Jurkat, Clone E6-1 (cell line): Measurements from ENCODE around the gene NEK10.

Source experiments
- DNase-seq: peaks from one replicate; pipeline ENCODE4 v3.0.0-alpha.2; 2011; ENCODE audit warnings: low read depth, low spot score
- H3K4me3 ChIP-seq: 2 replicates; pipeline ENCODE4 v1.5.1; 2011; ENCODE audit warnings: mild to moderate bottlenecking, low read length, control low read depth, moderate library complexity

The NEK10 gene

DNA sequence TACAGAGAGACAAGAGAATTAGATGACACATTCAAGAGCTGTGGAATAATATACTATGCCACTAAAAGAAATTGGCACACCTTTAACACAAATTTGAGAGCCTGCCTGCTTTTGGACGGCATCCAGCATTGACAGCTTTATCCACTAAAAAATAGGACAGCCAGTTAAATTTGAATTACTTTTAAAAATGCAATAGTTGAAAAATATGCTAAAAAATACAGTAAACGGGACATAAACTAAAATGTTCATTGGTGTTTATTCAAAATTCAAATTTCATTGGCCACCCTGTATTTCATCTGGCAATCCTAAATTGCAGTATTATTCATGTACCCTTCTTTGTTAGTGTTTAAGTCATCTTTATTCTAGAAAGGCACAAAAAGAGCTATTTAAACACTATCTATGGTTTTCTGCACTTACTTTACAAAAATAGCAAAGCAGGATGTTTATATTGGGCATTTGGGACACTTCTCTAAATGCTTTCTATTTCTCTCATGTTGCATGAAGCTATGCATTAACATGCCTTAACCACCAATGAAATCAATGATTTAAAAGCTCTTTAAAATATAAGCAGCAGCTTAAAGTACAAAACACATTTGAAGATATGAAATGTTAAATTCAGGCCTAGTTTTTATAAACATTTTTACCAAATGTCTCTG, 160.1 kb downstream of the NEK10 start:
- H3K4me3 ChIP-seq: no peak overlapping the region
- DNase-seq: no peak

DNA sequence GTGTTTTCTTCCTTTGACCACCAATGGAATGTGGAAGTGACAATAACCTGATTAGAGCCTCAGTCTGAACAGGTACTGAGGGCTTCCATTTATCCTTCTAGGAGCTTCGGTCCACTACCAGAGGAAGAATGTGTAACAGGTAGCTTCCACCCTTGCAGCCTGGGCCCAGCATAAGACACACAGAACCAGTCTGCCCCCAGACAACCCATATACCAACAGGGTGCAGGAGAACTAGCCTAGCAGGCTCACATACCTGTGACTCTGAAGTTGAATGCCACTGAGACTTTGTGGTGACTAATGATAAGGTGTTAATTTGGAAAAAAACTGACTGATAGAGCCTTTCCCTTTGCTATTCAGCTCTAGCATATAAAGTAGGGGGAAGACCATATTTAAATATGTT, 166.2 kb downstream of the NEK10 start:
- DNase-seq: no peak
- H3K4me3 ChIP-seq: no peak overlapping the region

GRCh38 chr3:27201492-27201891, 167.7 kb downstream of the NEK10 start:
- DNase-seq: no peak
- no peak overlapping the region for H3K4me3 ChIP-seq

DNA sequence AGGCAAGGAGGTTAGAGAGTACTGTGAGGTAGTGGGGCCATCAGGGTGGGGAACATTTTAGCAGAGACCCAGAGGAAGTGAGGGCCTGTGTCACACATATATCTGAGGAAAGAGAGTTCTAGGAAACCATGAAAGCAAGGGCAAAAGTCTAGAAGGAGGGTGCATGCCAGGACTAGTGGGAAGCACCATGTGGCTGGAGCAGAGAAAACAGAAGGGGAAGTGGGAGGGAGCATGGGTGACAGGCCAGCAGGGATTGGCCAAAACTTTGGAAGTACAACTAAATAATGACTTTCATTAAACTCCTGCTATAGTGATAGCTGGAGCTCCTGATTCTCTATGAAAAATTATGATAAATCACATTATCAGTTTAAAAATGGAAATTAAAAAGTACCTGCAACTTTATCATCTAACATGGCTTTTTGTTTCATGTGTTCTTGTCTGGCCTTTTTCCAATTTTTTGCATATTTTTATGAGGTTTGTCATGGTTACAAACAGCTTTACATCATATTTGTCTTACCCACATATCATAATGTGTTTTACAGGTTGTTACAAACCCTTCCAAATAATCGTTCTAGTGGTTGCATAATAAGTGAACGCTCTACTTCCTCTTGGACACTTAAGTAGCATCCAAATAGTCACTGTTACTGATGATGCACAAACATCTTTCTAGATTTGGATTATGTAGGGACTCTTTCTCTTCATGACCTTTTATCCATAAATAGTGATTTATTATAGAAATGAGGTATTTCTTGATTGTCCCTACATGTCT, 168.3 kb downstream of the NEK10 start:
- DNase-seq: no peak
- H3K4me3 ChIP-seq: no peak overlapping the region

DNA sequence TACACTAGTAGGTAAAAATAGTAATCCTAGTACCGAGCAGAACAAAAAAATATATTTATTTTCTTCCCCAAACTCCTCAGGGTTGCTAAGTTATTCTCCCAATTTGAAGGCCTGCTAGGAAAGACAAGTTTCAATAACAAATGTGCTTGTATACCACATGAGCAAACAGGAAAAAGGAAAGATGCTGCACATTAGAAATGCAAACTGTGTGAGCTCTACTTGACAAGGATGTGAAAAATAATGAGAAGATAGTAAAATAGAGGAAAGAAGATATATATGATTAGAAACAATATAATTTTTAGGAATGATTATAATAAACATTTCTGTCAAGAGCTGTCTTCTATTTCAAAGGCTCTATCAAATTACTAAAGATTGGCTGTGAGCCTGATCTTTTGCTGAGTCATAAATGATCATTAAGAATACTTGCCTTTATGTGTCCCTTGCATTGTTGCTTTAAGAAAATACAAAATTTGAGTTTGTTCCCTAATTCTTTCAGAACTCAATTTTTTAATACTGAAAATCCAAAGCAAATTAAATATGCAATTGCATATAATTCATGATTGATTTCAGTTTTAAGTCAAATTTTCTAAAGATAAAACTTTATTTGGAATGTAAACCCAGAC, 174.2 kb downstream of the NEK10 start:
- no peak overlapping the region for H3K4me3 ChIP-seq

GRCh38 chr3:27193056-27193455, 176.1 kb downstream of the NEK10 start:
- H3K4me3 ChIP-seq: no peak overlapping the region
- DNase-seq: no peak

More for the DNA sequence above, 174.2 kb downstream of the NEK10 start:
- DNase-seq: no peak

- no peak overlapping the region for H3K4me3 ChIP-seq
- no peak for DNase-seq
Measured at GRCh38 chr3:27186013-27186412, 183.2 kb downstream of the NEK10 start.

DNA sequence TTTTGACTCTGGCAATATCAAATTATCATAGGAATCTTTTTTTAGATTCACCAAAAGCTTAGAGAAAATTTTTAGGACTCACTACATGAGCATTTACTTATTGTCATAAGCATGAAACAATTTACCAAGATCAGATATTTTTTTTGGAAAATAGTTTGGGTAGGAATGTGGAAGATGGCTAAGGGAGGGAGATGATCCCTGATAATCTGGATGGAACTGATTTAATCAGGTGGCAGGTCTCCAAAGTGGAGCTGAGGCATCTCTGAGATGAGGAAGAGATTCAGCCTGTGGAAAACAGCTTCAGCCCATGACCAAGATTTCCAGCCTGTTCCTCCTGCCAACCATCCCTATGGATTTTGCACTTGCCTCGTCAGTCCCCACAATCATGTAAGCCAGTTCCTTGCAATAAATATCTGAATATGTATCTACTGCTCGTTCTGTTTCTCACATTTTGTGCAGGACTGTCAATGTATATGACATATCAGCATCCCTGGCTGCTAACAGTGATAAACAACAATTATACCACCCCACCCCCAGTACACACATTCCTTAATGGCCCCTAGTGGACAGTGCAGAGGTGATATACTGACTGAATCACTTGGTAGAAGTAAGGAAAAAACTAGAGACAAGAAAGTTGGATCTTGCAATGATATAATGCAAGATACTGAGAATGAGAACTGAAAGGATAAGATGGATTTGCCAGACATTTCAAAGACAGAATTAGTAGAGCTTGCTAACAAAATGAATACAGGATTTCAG, 183.8 kb downstream of the NEK10 start:
- DNase-seq: no peak
- no peak overlapping the region for H3K4me3 ChIP-seq

- DNase-seq: no peak
- H3K4me3 ChIP-seq: no peak overlapping the region
Measured at GRCh38 chr3:27184261-27184660, 184.9 kb downstream of the NEK10 start.

DNA sequence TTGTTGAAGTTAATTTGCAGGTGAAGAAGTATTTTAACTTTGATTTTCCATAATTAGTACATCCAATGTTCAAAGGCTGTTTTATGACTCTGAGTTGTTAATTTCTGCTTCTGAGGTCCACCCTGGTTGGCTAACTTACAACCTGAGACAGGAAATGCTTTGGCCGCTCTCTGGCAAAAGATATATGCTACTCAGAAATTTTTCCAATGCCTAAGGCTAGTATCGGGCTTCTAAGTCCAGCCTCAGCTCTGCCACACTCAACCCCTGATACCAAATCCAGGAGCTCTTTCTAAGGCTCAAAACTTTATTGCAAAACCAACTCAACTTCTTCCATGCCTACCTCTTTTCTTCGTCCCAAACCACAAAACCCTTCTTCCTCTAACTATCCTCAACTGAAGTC, 192.9 kb downstream of the NEK10 start:
- DNase-seq: no peak
- no peak overlapping the region for H3K4me3 ChIP-seq

- H3K4me3 ChIP-seq: no peak overlapping the region
- DNase-seq: no peak
Measured at GRCh38 chr3:27174530-27174929, 194.7 kb downstream of the NEK10 start.

DNA sequence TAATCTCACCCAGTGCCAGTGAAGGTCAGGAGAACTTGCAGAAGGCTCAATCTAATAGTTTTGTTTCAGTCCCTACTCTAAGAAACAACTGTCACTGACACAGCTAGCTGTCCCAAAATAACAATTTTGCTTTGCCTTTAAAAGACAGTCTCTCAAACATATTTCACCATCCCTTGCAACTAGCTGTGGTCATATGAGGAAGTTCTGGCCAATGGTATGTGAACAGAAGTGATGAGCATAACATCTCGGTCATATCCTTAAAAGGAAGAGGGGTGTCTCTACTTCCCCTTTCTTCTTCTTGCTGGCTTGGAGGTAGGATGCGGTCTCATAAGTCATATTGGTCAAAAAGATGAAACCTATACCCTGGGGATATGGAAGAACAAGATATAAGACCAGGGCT, 198.1 kb downstream of the NEK10 start:
- DNase-seq: no peak
- H3K4me3 ChIP-seq: no peak overlapping the region

DNA sequence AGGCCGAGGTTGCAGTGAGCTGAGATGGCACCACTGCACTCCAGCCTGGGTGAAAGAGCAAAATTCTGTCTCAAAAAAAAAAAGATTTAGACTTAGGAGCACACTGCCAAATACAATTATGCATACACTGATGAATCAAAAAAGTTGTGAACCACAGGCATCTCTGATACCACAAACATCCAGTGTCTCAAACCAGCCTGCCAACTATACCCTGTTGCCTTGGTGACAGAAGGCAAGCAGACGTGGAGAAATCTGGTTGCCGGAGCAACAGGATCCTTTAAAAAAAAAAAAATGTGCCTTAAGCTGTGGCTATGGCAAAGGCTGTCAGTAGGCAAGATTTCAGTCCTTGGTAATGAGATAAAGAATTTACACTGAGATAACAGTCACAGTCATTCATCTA, 202.3 kb downstream of the NEK10 start:
- H3K4me3 ChIP-seq: no peak overlapping the region
- DNase-seq: peak; percentile 66

GRCh38 chr3:27165321-27165721, 203.9 kb downstream of the NEK10 start:
- no peak for DNase-seq
- no peak overlapping the region for H3K4me3 ChIP-seq

DNA sequence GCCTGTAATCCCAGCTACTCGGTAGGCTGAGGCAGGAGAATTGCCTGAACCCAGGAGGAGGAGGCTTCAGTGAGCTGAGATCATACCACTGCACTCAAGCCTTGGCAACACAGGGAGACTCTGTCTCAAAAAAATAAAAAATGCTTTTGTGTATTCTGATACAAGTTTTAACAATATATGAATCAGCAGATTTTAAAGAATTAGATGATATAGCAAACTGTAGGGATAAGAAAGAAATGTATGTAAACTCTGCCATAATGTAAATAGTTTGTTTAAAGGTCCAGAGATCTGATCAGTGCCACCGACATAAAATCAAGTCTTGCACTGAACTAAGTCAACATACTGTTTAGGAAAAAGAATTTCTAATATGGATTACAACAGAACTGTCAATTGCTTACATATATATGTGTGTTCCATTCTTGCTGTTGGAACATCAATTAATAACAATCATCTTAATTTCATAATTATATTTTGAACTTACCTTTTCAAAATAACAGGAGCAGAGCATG, 208.3 kb downstream of the NEK10 start:
- DNase-seq: no peak
- no peak overlapping the region for H3K4me3 ChIP-seq

DNA sequence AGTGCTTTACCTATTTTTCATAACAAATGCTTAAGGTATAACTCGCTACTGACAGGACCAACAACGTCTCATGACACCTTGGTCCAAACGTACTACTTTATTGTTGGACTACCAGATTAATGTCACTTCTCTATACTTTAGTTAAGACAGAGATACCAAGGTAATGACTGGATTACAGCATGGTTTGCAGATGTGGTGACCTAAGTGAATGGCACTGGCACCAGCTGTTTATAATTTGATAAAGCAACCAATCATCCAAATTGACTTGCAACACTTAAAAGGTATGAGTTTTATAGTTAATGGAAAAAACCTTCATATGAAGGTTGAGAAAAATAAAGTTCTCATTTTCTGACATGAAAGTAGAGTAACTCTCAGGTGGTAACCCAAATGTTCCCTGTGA, 209.0 kb downstream of the NEK10 start:
- H3K4me3 ChIP-seq: no peak overlapping the region
- DNase-seq: no peak

- H3K4me3 ChIP-seq: no peak overlapping the region
- DNase-seq: no peak
Measured at GRCh38 chr3:27147215-27147614, 222.0 kb downstream of the NEK10 start.

- DNase-seq: no peak
- no peak overlapping the region for H3K4me3 ChIP-seq
Measured at GRCh38 chr3:27146786-27147185, 222.4 kb downstream of the NEK10 start.

- no peak for DNase-seq
- no peak overlapping the region for H3K4me3 ChIP-seq
Measured at GRCh38 chr3:27145719-27146118, 223.5 kb downstream of the NEK10 start.

DNA sequence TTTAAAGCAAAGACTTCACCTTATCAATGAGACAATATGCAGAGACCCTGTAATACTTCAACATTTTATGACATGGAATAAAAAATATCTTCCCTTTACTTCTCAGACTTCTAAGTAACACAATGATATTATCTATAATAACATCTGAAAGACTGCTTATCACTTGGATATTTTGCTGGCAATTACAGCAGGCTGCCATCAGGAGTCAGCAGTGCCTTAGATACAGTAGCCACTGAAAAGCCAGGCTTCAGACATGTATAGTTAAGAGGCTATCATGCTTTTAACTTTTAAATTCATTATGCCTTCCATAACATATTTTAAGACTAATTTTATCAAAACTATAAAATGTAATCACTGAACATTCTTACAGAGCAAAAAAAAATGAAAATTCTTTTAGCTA, 227.5 kb downstream of the NEK10 start:
- no peak overlapping the region for H3K4me3 ChIP-seq
- no peak for DNase-seq
